Activated CD4-positive, alpha-beta T cell treated with anti-CD3 and anti-CD28 coated beads, Interleukin-2, amount 10 ng/mL, durations not matched to agents 7 days and 5 days (primary cell): ENCODE measurements around the gene MED22. TPM values are rescaled to one million over a fixed set of nuclear protein-coding genes. Genes with fewer than 3 reads are reported as not detected.

Source experiments
- CTCF ChIA-PET: fragments of 350-600 bp; sonication (Branson Sonifier 250); formaldehyde crosslinking; loops from one replicate; lab custom pipeline; 2021; ENCODE audit warnings: antibody characterized with exemption; lab: Charles Lee
- POLR2A ChIA-PET: fragments of 350-600 bp; sonication (Branson Sonifier 250); formaldehyde crosslinking; loops from one replicate; lab custom pipeline; 2021; ENCODE audit warnings: antibody characterized with exemption; lab: Charles Lee
- DNase-seq: peaks from one replicate; pipeline ENCODE4 v3.0.0-alpha.2; 2020
- H3K27ac Mint-ChIP-seq: one replicate; pipeline ENCODE4 v1.8.0; 2021; ENCODE audit warnings: mild to moderate bottlenecking, moderate library complexity, mixed read lengths
- H3K27me3 Mint-ChIP-seq: one replicate; pipeline ENCODE4 v1.8.0; 2021; ENCODE audit warnings: mixed read lengths
- H3K36me3 Mint-ChIP-seq: one replicate; pipeline ENCODE4 v1.8.0; 2021; ENCODE audit warnings: low read depth, mixed read lengths
- H3K4me1 Mint-ChIP-seq: one replicate; pipeline ENCODE4 v1.8.0; 2021; ENCODE audit warnings: mixed read lengths
- H3K4me3 Mint-ChIP-seq: one replicate; pipeline ENCODE4 v1.8.0; 2021; ENCODE audit warnings: mild to moderate bottlenecking, moderate library complexity, mixed read lengths
- H3K9me3 Mint-ChIP-seq: one replicate; pipeline ENCODE4 v1.8.0; 2021; ENCODE audit warnings: mixed read lengths
- total RNA-seq, 2 experiments: library from RNA; stranded (reverse); gene quantifications; one replicate each; pipeline ENCODE4 v1.2.3, GENCODE V29; 2021

MED22 gene
- total RNA-seq, 2 experiments from 2014 or later: 25.6 to 27.2 TPM

- Mint-ChIP-seq H3K27ac (no peak overlapping the region), H3K4me3 (no peak overlapping the region), H3K36me3 (peaks cover 54% of the 10 kb centered on the region), H3K27me3 (no peaks in the 10 kb centered on the region), H3K9me3 (no peaks in the 10 kb centered on the region), H3K4me1 (peaks cover 52% of the 10 kb centered on the region)
- peak; percentile 50 for DNase-seq
- CTCF ChIA-PET: interaction anchor here (0.9 to 2.6 kb wide), 7 partner anchors 9 to 66 kb away, joined by 3 to 10 read pairs (median 3); no protein-coding TSS in a partner anchor
- POLR2A ChIA-PET: no interaction called here
Measured at GRCh38 chr9:133351908-133352634, 4.1 kb upstream of the MED22 start.

- peaks cover 57% of the 10 kb centered on the region for H3K36me3 Mint-ChIP-seq
- H3K4me1 Mint-ChIP-seq: peaks cover 57% of the 10 kb centered on the region
- POLR2A ChIA-PET: no interaction called here
- no peak overlapping the region for H3K4me3 Mint-ChIP-seq
- no peaks in the 10 kb centered on the region for H3K27me3 Mint-ChIP-seq
- H3K27ac Mint-ChIP-seq: no peak overlapping the region
- no peaks in the 10 kb centered on the region for H3K9me3 Mint-ChIP-seq
- no peak for DNase-seq
- CTCF ChIA-PET: interaction anchor here (1.3 to 2.6 kb wide), 7 partner anchors 8 to 67 kb away, joined by 3 to 10 read pairs (median 3); no protein-coding TSS in a partner anchor
Measured at GRCh38 chr9:133351526-133351907, 3.6 kb upstream of the MED22 start.

- ChIA-PET CTCF (interaction anchor here (0.9 to 2.6 kb wide), 7 partner anchors 10 to 68 kb away, joined by 3 to 10 read pairs (median 3); no protein-coding TSS in a partner anchor), POLR2A (interaction anchor here (2.6 kb wide), 1 partner anchor 21 kb away, joined by 17 read pairs; no protein-coding TSS in a partner anchor)
- DNase-seq: no peak
- Mint-ChIP-seq H3K27ac (peak overlapping the region; percentile 71), H3K27me3 (no peaks in the 10 kb centered on the region), H3K36me3 (peaks cover 57% of the 10 kb centered on the region), H3K4me1 (peaks cover 56% of the 10 kb centered on the region), H3K4me3 (peak overlapping the region; percentile 34), H3K9me3 (no peaks in the 10 kb centered on the region)
Measured at GRCh38 chr9:133349965-133350616, 2.2 kb upstream of the MED22 start.

- peaks cover 44% of the 10 kb centered on the region for H3K4me1 Mint-ChIP-seq
- H3K27ac Mint-ChIP-seq: peak overlapping the region; percentile 98
Measured at GRCh38 chr9:133348718-133349573, 1.0 kb upstream of the MED22 start.

GRCh38 chr9:133347515-133347984, 381 bp downstream of the MED22 start:
- DNase-seq: peak; percentile 40
- peaks cover 49% of the 10 kb centered on the region for H3K36me3 Mint-ChIP-seq
- H3K27me3 Mint-ChIP-seq: no peaks in the 10 kb centered on the region
- no peaks in the 10 kb centered on the region for H3K9me3 Mint-ChIP-seq
- peaks cover 43% of the 10 kb centered on the region for H3K4me1 Mint-ChIP-seq
- ChIA-PET POLR2A (interaction anchor here (0.7 to 2.6 kb wide), 6 partner anchors 10 to 29 kb away, joined by 3 to 17 read pairs (median 4); partner anchors contain the start of gene STKLD1), CTCF (interaction anchor here (0.8 to 1.7 kb wide), 6 partner anchors 8 to 140 kb away, joined by 3 to 8 read pairs (median 4); no protein-coding TSS in a partner anchor)
- peak overlapping the region; percentile 98 for H3K27ac Mint-ChIP-seq
- peak overlapping the region; percentile 100 for H3K4me3 Mint-ChIP-seq

More at GRCh38 chr9:133348718-133349573, 1.0 kb upstream of the MED22 start:
- H3K9me3 Mint-ChIP-seq: no peaks in the 10 kb centered on the region
- POLR2A ChIA-PET: interaction anchor here (0.6 to 2.6 kb wide), 4 partner anchors 22 to 182 kb away, joined by 3 to 17 read pairs (median 4); partner anchors contain the start of gene STKLD1
- peak overlapping the region; percentile 100 for H3K4me3 Mint-ChIP-seq
- no peak for DNase-seq
- CTCF ChIA-PET: interaction anchor here (0.6 to 1.7 kb wide), 6 partner anchors 8 to 679 kb away, joined by 3 to 5 read pairs (median 3); partner anchors contain the start of genes DDX31 and GTF3C4
- H3K36me3 Mint-ChIP-seq: peaks cover 57% of the 10 kb centered on the region
- H3K27me3 Mint-ChIP-seq: no peaks in the 10 kb centered on the region

GRCh38 chr9:133346021-133346785, 1.7 kb downstream of the MED22 start:
- CTCF ChIA-PET: interaction anchor here (1.1 kb wide), 1 partner anchor 16 kb away, joined by 3 read pairs; no protein-coding TSS in a partner anchor
- peak overlapping the region; percentile 90 for H3K4me3 Mint-ChIP-seq
- H3K27ac Mint-ChIP-seq: peak overlapping the region; percentile 87
- DNase-seq: no peak
- H3K4me1 Mint-ChIP-seq: peaks cover 44% of the 10 kb centered on the region
- no peaks in the 10 kb centered on the region for H3K27me3 Mint-ChIP-seq
- POLR2A ChIA-PET: no interaction called here
- peaks cover 44% of the 10 kb centered on the region for H3K36me3 Mint-ChIP-seq
- H3K9me3 Mint-ChIP-seq: no peaks in the 10 kb centered on the region

- Mint-ChIP-seq H3K27ac (no peak overlapping the region), H3K9me3 (no peaks in the 10 kb centered on the region), H3K36me3 (peaks cover 40% of the 10 kb centered on the region), H3K27me3 (no peaks in the 10 kb centered on the region), H3K4me3 (no peak overlapping the region), H3K4me1 (peaks cover 47% of the 10 kb centered on the region)
- ChIA-PET CTCF (no interaction called here), POLR2A (no interaction called here)
- DNase-seq: no peak
Measured at GRCh38 chr9:133345596-133345995, 2.3 kb downstream of the MED22 start.

- Mint-ChIP-seq H3K4me3 (no peak overlapping the region), H3K9me3 (no peaks in the 10 kb centered on the region)
- POLR2A ChIA-PET: no interaction called here
Measured at GRCh38 chr9:133344979-133345378, 3.0 kb downstream of the MED22 start.

GRCh38 chr9:133344071-133344470, 3.9 kb downstream of the MED22 start:
- Mint-ChIP-seq H3K36me3 (peaks cover 39% of the 10 kb centered on the region), H3K27me3 (no peaks in the 10 kb centered on the region), H3K4me1 (peaks cover 46% of the 10 kb centered on the region), H3K9me3 (no peaks in the 10 kb centered on the region), H3K4me3 (no peak overlapping the region), H3K27ac (no peak overlapping the region)
- CTCF ChIA-PET: interaction anchor here (0.8 to 2.1 kb wide), 3 partner anchors 9 to 27 kb away, joined by 3 to 8 read pairs (median 3); no protein-coding TSS in a partner anchor
- POLR2A ChIA-PET: no interaction called here
- no peak for DNase-seq

More at GRCh38 chr9:133344979-133345378, 3.0 kb downstream of the MED22 start:
- Mint-ChIP-seq H3K27me3 (no peaks in the 10 kb centered on the region), H3K27ac (no peak overlapping the region), H3K36me3 (peaks cover 40% of the 10 kb centered on the region), H3K4me1 (peaks cover 48% of the 10 kb centered on the region)
- CTCF ChIA-PET: no interaction called here
- no peak for DNase-seq

- H3K27me3 Mint-ChIP-seq: no peaks in the 10 kb centered on the region
- CTCF ChIA-PET: interaction anchor here (0.5 to 3.2 kb wide), 7 partner anchors 9 to 74 kb away, joined by 3 to 9 read pairs (median 3); no protein-coding TSS in a partner anchor
- no peak overlapping the region for H3K4me3 Mint-ChIP-seq
- H3K4me1 Mint-ChIP-seq: peaks cover 41% of the 10 kb centered on the region
- H3K9me3 Mint-ChIP-seq: no peaks in the 10 kb centered on the region
- H3K36me3 Mint-ChIP-seq: peaks cover 34% of the 10 kb centered on the region
- H3K27ac Mint-ChIP-seq: no peak overlapping the region
- POLR2A ChIA-PET: no interaction called here
- no peak for DNase-seq
Measured at GRCh38 chr9:133342570-133342969, 5.4 kb downstream of the MED22 start.

GRCh38 chr9:133342069-133342406, 5.9 kb downstream of the MED22 start:
- no peak overlapping the region for H3K4me3 Mint-ChIP-seq
- H3K27me3 Mint-ChIP-seq: no peaks in the 10 kb centered on the region
- POLR2A ChIA-PET: no interaction called here
- H3K9me3 Mint-ChIP-seq: no peaks in the 10 kb centered on the region
- H3K4me1 Mint-ChIP-seq: peaks cover 41% of the 10 kb centered on the region
- H3K36me3 Mint-ChIP-seq: peaks cover 33% of the 10 kb centered on the region
- H3K27ac Mint-ChIP-seq: no peak overlapping the region
- CTCF ChIA-PET: interaction anchor here (1.2 to 3.2 kb wide), 5 partner anchors 9 to 75 kb away, joined by 3 to 9 read pairs (median 6); no protein-coding TSS in a partner anchor
- DNase-seq: no peak
